Measurements from ENCODE around the gene PSKH1. TPM values are rescaled to one million over a fixed set of nuclear protein-coding genes. Genes with fewer than 3 reads are reported as not detected.
A peak's percentile ranks its signal among the peaks of the same experiment; 100 is the strongest.

PSKH1 gene
- total RNA-seq, 1 experiment from 2014 or later, result 24.2 TPM

DNA sequence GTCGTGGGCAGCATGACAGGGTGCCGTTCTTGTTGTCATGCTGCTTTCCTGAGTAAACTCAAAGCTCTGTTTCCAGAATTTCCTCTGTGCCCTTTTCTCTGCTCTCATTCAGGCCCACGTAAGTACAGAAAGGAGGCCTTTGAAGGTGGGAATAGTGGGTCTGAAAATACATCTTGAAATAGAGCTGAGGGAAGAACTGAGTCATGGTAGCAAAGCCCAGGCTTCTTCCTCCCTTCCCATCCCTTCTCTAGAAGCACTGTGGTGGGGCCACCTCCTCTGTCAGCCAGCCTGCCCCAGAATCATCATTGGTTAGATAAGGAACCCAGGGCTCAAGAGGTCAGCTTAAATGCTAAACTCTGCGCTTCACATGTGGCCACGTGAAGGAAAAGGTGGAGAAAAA, 29.2 kb downstream of the PSKH1 start:
- intact Hi-C loops (cut with micrococcal nuclease; ENCODE audit: unreplicated experiment), result no loop called here
- POLR2A ChIA-PET (ENCODE audit: low non-redundant PET), result no interaction called here
- no peak for TF ChIP-seq EZH2 (IDR thresholded peaks at IDR 0.05; ENCODE audit: borderline replicate concordance, low read depth, low read length, poor library complexity, severe bottlenecking)
- TF ChIP-seq, protein P1, sequence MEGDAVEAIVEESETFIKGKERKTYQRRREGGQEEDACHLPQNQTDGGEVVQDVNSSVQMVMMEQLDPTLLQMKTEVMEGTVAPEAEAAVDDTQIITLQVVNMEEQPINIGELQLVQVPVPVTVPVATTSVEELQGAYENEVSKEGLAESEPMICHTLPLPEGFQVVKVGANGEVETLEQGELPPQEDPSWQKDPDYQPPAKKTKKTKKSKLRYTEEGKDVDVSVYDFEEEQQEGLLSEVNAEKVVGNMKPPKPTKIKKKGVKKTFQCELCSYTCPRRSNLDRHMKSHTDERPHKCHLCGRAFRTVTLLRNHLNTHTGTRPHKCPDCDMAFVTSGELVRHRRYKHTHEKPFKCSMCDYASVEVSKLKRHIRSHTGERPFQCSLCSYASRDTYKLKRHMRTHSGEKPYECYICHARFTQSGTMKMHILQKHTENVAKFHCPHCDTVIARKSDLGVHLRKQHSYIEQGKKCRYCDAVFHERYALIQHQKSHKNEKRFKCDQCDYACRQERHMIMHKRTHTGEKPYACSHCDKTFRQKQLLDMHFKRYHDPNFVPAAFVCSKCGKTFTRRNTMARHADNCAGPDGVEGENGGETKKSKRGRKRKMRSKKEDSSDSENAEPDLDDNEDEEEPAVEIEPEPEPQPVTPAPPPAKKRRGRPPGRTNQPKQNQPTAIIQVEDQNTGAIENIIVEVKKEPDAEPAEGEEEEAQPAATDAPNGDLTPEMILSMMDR (conservative IDR thresholded peaks at IDR 0.05; ENCODE audit: low read depth, low read length), result no peak
- H3K36me3 ChIP-seq (ENCODE audit: insufficient read depth, low read length, poor library complexity, severe bottlenecking), result no peaks in the 10 kb centered on the region
- peak overlapping the region; percentile 2 for H3K27ac ChIP-seq (ENCODE audit: low read depth, low read length, poor library complexity, severe bottlenecking)
- H3K27me3 ChIP-seq (replicated peaks; ENCODE audit: insufficient read depth, low read depth, low read length, poor library complexity), result no peaks in the 10 kb centered on the region
- H3K9me3 ChIP-seq (ENCODE audit: low read depth, low read length, poor library complexity, severe bottlenecking), result no peaks in the 10 kb centered on the region
- peaks cover 21% of the 10 kb centered on the region for H3K4me1 ChIP-seq (ENCODE audit: insufficient read depth, low read length, poor library complexity, severe bottlenecking)
- CTCF ChIA-PET, result interaction anchor here (1.0 kb wide), 1 partner anchor 401 kb away, joined by 3 read pairs; no protein-coding TSS in a partner anchor
- H3K4me3 ChIP-seq (ENCODE audit: low read depth, low read length, poor library complexity, severe bottlenecking), result no peak overlapping the region
- DNase-seq (ENCODE audit: low spot score), result no peak
- BruUV-seq (replicated peaks), result no TSS peak

DNA sequence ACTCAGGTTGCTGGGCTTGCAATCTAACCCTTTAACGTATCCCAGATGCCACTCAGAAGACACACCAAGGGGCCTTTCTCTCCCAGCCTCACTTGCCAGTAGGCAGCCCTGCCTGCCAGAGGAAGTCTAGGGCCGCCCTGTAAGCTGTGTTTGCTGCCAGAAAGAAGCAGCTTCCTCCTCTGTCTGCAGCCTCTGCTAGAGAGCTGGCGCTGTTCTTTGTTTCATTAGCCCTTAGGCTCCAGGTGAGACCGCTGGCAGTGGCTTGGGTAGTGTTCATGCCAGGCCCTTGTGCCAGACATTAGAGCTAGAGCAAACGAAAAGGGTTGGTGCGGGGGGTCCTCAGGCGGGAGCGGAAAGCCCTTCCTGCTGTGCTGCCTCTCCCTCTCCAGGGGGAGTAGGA, 29.7 kb downstream of the PSKH1 start:
- H3K9me3 ChIP-seq (ENCODE audit: low read depth, low read length, poor library complexity, severe bottlenecking), result no peaks in the 10 kb centered on the region
- ChIA-PET POLR2A (ENCODE audit: low non-redundant PET) (no interaction called here), CTCF (interaction anchor here (1.0 kb wide), 1 partner anchor 402 kb away, joined by 3 read pairs; no protein-coding TSS in a partner anchor)
- no peak for DNase-seq (ENCODE audit: low spot score)
- no peak overlapping the region for H3K4me3 ChIP-seq (ENCODE audit: low read depth, low read length, poor library complexity, severe bottlenecking)
- TF ChIP-seq, protein P1 (conservative IDR thresholded peaks at IDR 0.05; ENCODE audit: low read depth, low read length), result no peak
- TF ChIP-seq EZH2 (IDR thresholded peaks at IDR 0.05; ENCODE audit: borderline replicate concordance, low read depth, low read length, poor library complexity, severe bottlenecking), result no peak
- intact Hi-C loops (cut with micrococcal nuclease; ENCODE audit: unreplicated experiment), result no loop called here
- peak overlapping the region; percentile 2 for H3K27ac ChIP-seq (ENCODE audit: low read depth, low read length, poor library complexity, severe bottlenecking)
- BruUV-seq (replicated peaks), result no TSS peak
- peaks cover 1% of the 10 kb centered on the region for H3K36me3 ChIP-seq (ENCODE audit: insufficient read depth, low read length, poor library complexity, severe bottlenecking)
- no peaks in the 10 kb centered on the region for H3K27me3 ChIP-seq (replicated peaks; ENCODE audit: insufficient read depth, low read depth, low read length, poor library complexity)
- H3K4me1 ChIP-seq (ENCODE audit: insufficient read depth, low read length, poor library complexity, severe bottlenecking), result peaks cover 22% of the 10 kb centered on the region

GRCh38 chr16:67923414-67924116, 30.5 kb downstream of the PSKH1 start:
- Histone ChIP-seq H3K4me1 (ENCODE audit: insufficient read depth, low read length, poor library complexity, severe bottlenecking) (peaks cover 22% of the 10 kb centered on the region), H3K9me3 (ENCODE audit: low read depth, low read length, poor library complexity, severe bottlenecking) (no peaks in the 10 kb centered on the region), H3K4me3 (ENCODE audit: low read depth, low read length, poor library complexity, severe bottlenecking) (no peak overlapping the region), H3K27me3 (replicated peaks; ENCODE audit: insufficient read depth, low read depth, low read length, poor library complexity) (no peaks in the 10 kb centered on the region), H3K36me3 (ENCODE audit: insufficient read depth, low read length, poor library complexity, severe bottlenecking) (peaks cover 10% of the 10 kb centered on the region), H3K27ac (ENCODE audit: low read depth, low read length, poor library complexity, severe bottlenecking) (no peak overlapping the region)
- TF ChIP-seq EZH2 (IDR thresholded peaks at IDR 0.05; ENCODE audit: borderline replicate concordance, low read depth, low read length, poor library complexity, severe bottlenecking), result no peak
- TF ChIP-seq, protein P1 (conservative IDR thresholded peaks at IDR 0.05; ENCODE audit: low read depth, low read length), result no peak
- ChIA-PET POLR2A (ENCODE audit: low non-redundant PET) (no interaction called here), CTCF (interaction anchor here (1.2 kb wide), 1 partner anchor 39 kb away, joined by 3 read pairs; the partner anchor contains the start of gene NRN1L)
- BruUV-seq (replicated peaks), result no TSS peak
- intact Hi-C loops (cut with micrococcal nuclease; ENCODE audit: unreplicated experiment), result no loop called here
- no peak for DNase-seq (ENCODE audit: low spot score)

Measured in A673 (cell line).